SK-N-MC (cell line): Measurements from ENCODE around the gene ADAD1.

ENCODE experiments used
- EZH2 ChIP-seq: fragments of 200-600 bp; sonication (generic); IDR thresholded peaks from one replicate; pipeline ENCODE4 v1.6.1; 2017; ENCODE audit warnings: antibody characterized with exemption
- FOXP2 ChIP-seq: optimal IDR thresholded peaks from 2 replicates; pipeline ENCODE3; 2011; ENCODE audit warnings: mild to moderate bottlenecking, moderate library complexity; ENCODE audit not compliant: insufficient read depth; ENCODE audit errors: extremely low read length, control extremely low read depth
- POLR2AphosphoS5 ChIP-seq: IDR thresholded peaks from 2 replicates; pipeline ENCODE4 v1.6.1; 2012; ENCODE audit warnings: mild to moderate bottlenecking, low read depth, low read length, borderline replicate concordance

DNA sequence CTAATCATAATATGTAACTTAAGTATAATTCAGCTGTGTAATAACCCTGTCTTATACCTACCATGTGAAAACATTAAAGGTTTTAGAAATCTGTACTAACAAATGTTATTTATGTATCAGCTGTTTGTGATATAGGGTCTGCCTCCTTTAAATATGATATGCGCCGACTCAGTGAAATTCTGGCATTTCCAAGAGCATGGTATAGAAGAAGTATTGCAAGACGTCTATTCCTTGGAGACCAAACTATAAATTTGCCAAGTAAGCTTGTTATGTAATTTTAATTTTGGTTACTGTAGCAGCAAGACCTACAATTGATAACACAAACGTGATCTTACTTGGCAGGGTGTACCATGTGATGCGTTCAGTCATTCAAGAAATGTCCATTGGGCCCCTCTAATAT is 32.3 kb upstream of the ADAD1 start:
- TF ChIP-seq EZH2 (no peak), POLR2AphosphoS5 (no peak), FOXP2 (no peak)
